Measurements from ENCODE around the gene KCNJ5. TPM values are rescaled to one million over a fixed set of nuclear protein-coding genes. Genes with fewer than 3 reads are reported as not detected.
A peak's percentile ranks its signal among the peaks of the same experiment; 100 is the strongest.

KCNJ5 gene
- total RNA-seq, 4 donors from 2014 or later: 0.26 to 0.36 TPM; not detected in 2

DNA sequence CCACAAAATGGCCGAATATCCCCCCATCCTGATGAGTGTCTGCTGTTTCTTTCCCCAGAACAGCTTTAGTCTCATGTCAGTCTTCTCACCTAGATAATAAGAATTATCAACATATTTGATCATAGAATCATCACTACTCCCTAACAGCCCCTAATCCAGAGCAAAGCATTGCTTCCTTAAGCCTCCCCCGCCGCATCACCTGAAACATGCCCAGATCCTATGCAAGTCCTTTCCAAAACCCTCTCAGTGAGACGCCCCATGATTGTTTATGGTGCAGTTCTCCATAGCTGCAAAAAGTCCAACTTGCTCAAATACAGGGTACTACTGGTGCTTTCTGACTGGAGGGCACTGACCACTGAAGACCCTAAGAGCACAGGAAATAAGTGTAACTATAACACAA is 44.2 kb upstream of the KCNJ5 start:
- Histone ChIP-seq H3K36me3 (no peaks in the 10 kb centered on the region), H3K27me3 (no peaks in the 10 kb centered on the region), H3K4me3 (no peak overlapping the region), H3K9me3 (no peaks in the 10 kb centered on the region), H3K27ac (no peak overlapping the region), H3K4me1 (no peaks in the 10 kb centered on the region)
- peak in 1 of 2 donors; percentile 54 for DNase-seq (ENCODE audit: low spot score in 2 of 2)
- WGBS: 87% methylated on average over 4 of the region's 4 CpGs
- no peak for TF ChIP-seq EP300 (IDR thresholded peaks at IDR 0.05)
- TF ChIP-seq, protein P1, sequence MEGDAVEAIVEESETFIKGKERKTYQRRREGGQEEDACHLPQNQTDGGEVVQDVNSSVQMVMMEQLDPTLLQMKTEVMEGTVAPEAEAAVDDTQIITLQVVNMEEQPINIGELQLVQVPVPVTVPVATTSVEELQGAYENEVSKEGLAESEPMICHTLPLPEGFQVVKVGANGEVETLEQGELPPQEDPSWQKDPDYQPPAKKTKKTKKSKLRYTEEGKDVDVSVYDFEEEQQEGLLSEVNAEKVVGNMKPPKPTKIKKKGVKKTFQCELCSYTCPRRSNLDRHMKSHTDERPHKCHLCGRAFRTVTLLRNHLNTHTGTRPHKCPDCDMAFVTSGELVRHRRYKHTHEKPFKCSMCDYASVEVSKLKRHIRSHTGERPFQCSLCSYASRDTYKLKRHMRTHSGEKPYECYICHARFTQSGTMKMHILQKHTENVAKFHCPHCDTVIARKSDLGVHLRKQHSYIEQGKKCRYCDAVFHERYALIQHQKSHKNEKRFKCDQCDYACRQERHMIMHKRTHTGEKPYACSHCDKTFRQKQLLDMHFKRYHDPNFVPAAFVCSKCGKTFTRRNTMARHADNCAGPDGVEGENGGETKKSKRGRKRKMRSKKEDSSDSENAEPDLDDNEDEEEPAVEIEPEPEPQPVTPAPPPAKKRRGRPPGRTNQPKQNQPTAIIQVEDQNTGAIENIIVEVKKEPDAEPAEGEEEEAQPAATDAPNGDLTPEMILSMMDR (IDR thresholded peaks at IDR 0.05): no peak
- no peak for TF ChIP-seq POLR2A (IDR thresholded peaks at IDR 0.05)
- no peak for TF ChIP-seq POLR2AphosphoS5 (IDR thresholded peaks at IDR 0.05)

DNA sequence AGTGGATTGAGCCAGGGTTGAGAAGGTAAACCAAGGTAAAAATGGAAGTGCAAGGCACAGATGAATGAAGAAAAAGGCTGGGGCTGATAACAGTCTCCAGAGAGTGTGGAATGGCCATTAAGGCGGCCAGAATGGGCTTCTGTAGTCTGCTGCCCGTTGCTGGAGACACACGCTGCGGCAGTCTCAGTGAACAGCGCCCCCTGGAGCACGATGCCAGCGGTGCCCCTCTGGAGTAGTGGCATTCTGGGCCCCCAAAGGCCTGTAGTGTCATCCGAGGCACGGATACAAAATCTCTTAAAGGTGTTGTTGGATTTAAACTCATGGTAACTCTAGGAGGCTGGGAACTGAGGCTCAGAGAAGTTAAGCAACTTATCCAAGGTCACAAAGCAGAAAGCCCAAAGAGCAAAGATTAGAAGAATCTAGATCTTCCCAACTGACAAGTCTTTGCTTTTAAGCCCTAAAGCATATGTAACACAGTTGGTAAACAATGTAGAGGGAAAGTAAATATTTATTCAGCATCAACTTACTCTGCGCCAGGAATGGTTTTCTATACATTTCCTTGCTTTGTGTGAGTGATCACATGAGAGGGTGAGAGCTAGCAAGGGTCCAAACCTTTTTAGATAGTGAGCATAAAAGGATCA is 42.2 kb upstream of the KCNJ5 start:
- H3K4me1 ChIP-seq: no peaks in the 10 kb centered on the region
- TF ChIP-seq, protein P1 (IDR thresholded peaks at IDR 0.05): peak; percentile 20 to 47
- no peak for TF ChIP-seq POLR2A (IDR thresholded peaks at IDR 0.05)
- no peaks in the 10 kb centered on the region for H3K36me3 ChIP-seq
- no peak overlapping the region for H3K4me3 ChIP-seq
- H3K27ac ChIP-seq: no peak overlapping the region
- H3K9me3 ChIP-seq: no peaks in the 10 kb centered on the region
- H3K27me3 ChIP-seq: no peaks in the 10 kb centered on the region
- 38% methylated on average over 10 of the region's 10 CpGs for WGBS
- DNase-seq (ENCODE audit: low spot score in 2 of 2): no peak

DNA sequence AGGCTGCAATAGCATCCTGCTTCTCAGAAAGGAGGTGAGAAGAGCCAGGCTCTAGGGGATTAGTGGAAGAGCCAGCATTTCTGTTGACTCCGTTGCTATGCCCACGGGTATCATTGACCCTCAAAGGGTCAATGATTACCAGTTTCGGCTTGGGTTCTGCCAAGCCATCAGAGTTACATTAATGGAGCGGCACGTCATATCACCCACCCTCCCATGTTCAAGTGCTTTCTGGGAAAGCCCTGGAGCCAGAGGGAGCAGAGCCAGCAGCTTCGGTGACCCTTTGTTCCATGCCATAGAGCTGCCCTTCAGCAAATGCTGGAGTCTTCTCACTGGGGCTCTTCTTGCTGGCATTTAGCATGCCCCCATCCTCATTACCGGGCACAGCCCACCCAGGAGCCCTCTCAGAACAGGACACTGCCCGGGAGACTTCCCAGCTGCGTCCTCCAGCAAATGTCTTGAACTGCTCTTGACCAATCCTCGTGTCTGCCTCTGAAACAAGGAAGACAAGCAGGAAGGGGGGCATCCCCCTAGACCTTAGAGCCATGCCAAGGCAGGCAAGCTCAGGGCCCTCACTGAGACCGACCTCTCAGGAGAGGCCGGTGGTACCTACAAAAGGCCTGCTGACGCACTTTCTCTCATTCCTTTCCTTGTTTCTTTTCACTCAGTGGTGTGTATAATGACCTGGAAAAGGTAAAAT is 38.7 kb upstream of the KCNJ5 start:
- H3K27ac ChIP-seq: no peak overlapping the region
- whole genome bisulfite sequencing: 85% methylated on average over 13 of the region's 13 CpGs
- DNase-seq (ENCODE audit: low spot score in 2 of 2): no peak

DNA sequence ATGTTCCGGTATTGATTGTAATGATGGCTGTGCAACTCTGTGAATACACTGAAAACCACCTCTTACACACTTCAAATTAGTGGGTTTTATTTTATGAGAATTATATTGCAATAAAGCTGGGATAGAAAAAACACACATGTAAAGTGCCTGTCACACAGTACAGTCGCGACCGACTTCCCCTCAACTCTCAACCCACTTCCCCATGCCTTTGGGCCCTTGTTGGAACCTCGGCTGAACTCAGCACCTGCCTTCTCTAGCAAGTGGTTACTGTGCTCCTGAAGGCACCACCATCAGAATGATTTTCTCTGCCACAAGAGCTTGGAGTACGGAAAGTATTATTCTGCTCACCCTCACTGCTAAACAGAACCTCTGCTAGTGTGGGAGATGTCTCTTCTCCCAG is 37.6 kb upstream of the KCNJ5 start:
- DNase-seq (ENCODE audit: low spot score in 2 of 2): no peak
- WGBS: 82% methylated on average over 6 of the region's 6 CpGs
- no peaks in the 10 kb centered on the region for H3K27me3 ChIP-seq
- no peak overlapping the region for H3K4me3 ChIP-seq
- H3K36me3 ChIP-seq: no peaks in the 10 kb centered on the region
- no peak overlapping the region for H3K27ac ChIP-seq
- no peaks in the 10 kb centered on the region for H3K9me3 ChIP-seq
- H3K4me1 ChIP-seq: no peaks in the 10 kb centered on the region
- TF ChIP-seq, protein P1 (IDR thresholded peaks at IDR 0.05): no peak
- TF ChIP-seq POLR2AphosphoS5 (IDR thresholded peaks at IDR 0.05): no peak
- no peak for TF ChIP-seq POLR2A (IDR thresholded peaks at IDR 0.05)
- TF ChIP-seq EP300 (IDR thresholded peaks at IDR 0.05): no peak

More for the DNA sequence above, 38.7 kb upstream of the KCNJ5 start:
- Histone ChIP-seq H3K4me3 (no peak overlapping the region), H3K36me3 (no peaks in the 10 kb centered on the region), H3K4me1 (no peaks in the 10 kb centered on the region), H3K9me3 (no peaks in the 10 kb centered on the region), H3K27me3 (no peaks in the 10 kb centered on the region)
- TF ChIP-seq POLR2AphosphoS5 (IDR thresholded peaks at IDR 0.05) (no peak), POLR2A (IDR thresholded peaks at IDR 0.05) (no peak), EP300 (IDR thresholded peaks at IDR 0.05) (no peak)
- TF ChIP-seq, protein P1 (IDR thresholded peaks at IDR 0.05): no peak

DNA sequence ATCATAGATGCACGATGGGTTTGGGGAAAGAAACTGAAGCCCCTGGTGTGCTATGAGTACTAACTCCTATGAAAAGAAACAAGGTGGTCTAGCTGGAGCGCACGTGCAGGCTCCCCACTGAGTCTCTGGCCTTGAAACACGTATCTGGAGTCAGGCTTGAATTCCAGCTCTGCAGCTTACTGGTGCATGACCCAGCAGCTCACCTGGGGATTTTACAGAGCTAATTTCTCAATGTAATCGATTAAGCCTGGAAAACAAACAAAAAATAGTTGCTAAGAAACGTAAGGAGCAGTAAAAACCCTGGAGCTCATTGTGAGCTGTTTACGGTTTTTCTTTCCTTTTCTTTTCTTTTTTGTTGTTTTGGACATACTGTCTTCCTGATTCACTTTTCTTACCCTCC is 36.3 kb upstream of the KCNJ5 start:
- Histone ChIP-seq H3K9me3 (no peaks in the 10 kb centered on the region), H3K4me1 (no peaks in the 10 kb centered on the region), H3K27me3 (no peaks in the 10 kb centered on the region), H3K27ac (no peak overlapping the region), H3K36me3 (no peaks in the 10 kb centered on the region), H3K4me3 (no peak overlapping the region)
- 73% methylated on average over 7 of the region's 7 CpGs for WGBS
- TF ChIP-seq EP300 (IDR thresholded peaks at IDR 0.05): no peak
- no peak for TF ChIP-seq POLR2A (IDR thresholded peaks at IDR 0.05)
- TF ChIP-seq, protein P1 (IDR thresholded peaks at IDR 0.05): no peak
- no peak for TF ChIP-seq POLR2AphosphoS5 (IDR thresholded peaks at IDR 0.05)
- DNase-seq (ENCODE audit: low spot score in 2 of 2): no peak
